NT2/D1 (cell line): ENCODE data around the gene INAVA.

Experiments
- SUZ12 ChIP-seq: IDR thresholded peaks from 2 replicates; pipeline ENCODE4 v1.6.1; 2011; ENCODE audit not compliant: insufficient read length, insufficient read depth; ENCODE audit errors: extremely low read depth
- YY1 ChIP-seq: IDR thresholded peaks from 2 replicates; pipeline ENCODE4 v1.6.1; 2011; ENCODE audit not compliant: insufficient read length, insufficient read depth
- ZNF274 ChIP-seq: IDR thresholded peaks from 2 replicates; pipeline ENCODE4 v1.6.1; 2011; ENCODE audit warnings: mild to moderate bottlenecking, low read depth, low read length

- TF ChIP-seq ZNF274 (no peak), YY1 (no peak), SUZ12 (no peak)
Measured at GRCh38 chr1:200945111-200945510, 50.4 kb downstream of the INAVA start.
